ENCODE results near the gene PMEPA1.
A peak's percentile ranks its signal among the peaks of the same experiment; 100 is the strongest.

PMEPA1 gene

GRCh38 chr20:57735831-57736737, 26.3 kb upstream of the PMEPA1 start:
- no peak for DNase-seq

- no peak for DNase-seq
These were observed 24.9 kb upstream of the PMEPA1 start for GRCh38 chr20:57734754-57735153.

GRCh38 chr20:57732226-57732625, 22.4 kb upstream of the PMEPA1 start:
- no peak for DNase-seq

- no peak for DNase-seq
These were observed 18.9 kb upstream of the PMEPA1 start for GRCh38 chr20:57728762-57729161.

- no peak for DNase-seq
These were observed 18.0 kb upstream of the PMEPA1 start for GRCh38 chr20:57727863-57728262.

GRCh38 chr20:57725636-57726035, 15.8 kb upstream of the PMEPA1 start:
- DNase-seq: no peak

- no peak for DNase-seq
These were observed 15.0 kb upstream of the PMEPA1 start for GRCh38 chr20:57724610-57725405.

GRCh38 chr20:57723816-57724215, 14.0 kb upstream of the PMEPA1 start:
- no peak for DNase-seq

GRCh38 chr20:57719951-57720350, 10.1 kb upstream of the PMEPA1 start:
- DNase-seq: no peak

- DNase-seq: peak; percentile 93
These were observed 8.7 kb upstream of the PMEPA1 start for GRCh38 chr20:57718490-57719009.

GRCh38 chr20:57717797-57718196, 8.0 kb upstream of the PMEPA1 start:
- DNase-seq: no peak

- no peak for DNase-seq
These were observed 7.1 kb upstream of the PMEPA1 start for GRCh38 chr20:57716901-57717300.

- DNase-seq: no peak
These were observed 6.4 kb upstream of the PMEPA1 start for GRCh38 chr20:57716202-57716601.

GRCh38 chr20:57715268-57715904, 5.6 kb upstream of the PMEPA1 start:
- DNase-seq: no peak

GRCh38 chr20:57714409-57715267, 4.8 kb upstream of the PMEPA1 start:
- DNase-seq: no peak

GRCh38 chr20:57713951-57714350, 4.1 kb upstream of the PMEPA1 start:
- no peak for DNase-seq

- DNase-seq: no peak
These were observed 3.7 kb upstream of the PMEPA1 start for GRCh38 chr20:57713505-57713903.

- DNase-seq: no peak
These were observed 3.2 kb upstream of the PMEPA1 start for GRCh38 chr20:57712851-57713504.

- no peak for DNase-seq
These were observed 2.5 kb upstream of the PMEPA1 start for GRCh38 chr20:57712341-57712740.

GRCh38 chr20:57711826-57712225, 2.0 kb upstream of the PMEPA1 start:
- no peak for DNase-seq

- DNase-seq: no peak
These were observed 1.5 kb upstream of the PMEPA1 start for GRCh38 chr20:57711311-57711712.

GRCh38 chr20:57710841-57711240, 1.0 kb upstream of the PMEPA1 start:
- DNase-seq: no peak
